SU-DHL-6 (cell line): ENCODE data around the gene MRTFB.

Experiments
- CTCF ChIP-seq: fragments of 200-600 bp; sonication (generic); IDR thresholded peaks from one replicate; pipeline ENCODE4 v1.5.1; 2017; ENCODE audit warnings: antibody characterized with exemption, mild to moderate bottlenecking, low read length, moderate library complexity; ENCODE audit not compliant: insufficient read depth, poor library complexity, severe bottlenecking
- EZH2phosphoT487 ChIP-seq: fragments of 200-600 bp; sonication (generic), shearing (Covaris generic); conservative IDR thresholded peaks from 2 replicates; pipeline ENCODE4 v1.6.1; 2018; ENCODE audit warnings: mild to moderate bottlenecking, antibody characterized with exemption, low read length, moderate library complexity, mixed read lengths

- TF ChIP-seq CTCF (no peak), EZH2phosphoT487 (no peak)
These were observed 116.6 kb downstream of the MRTFB start for GRCh38 chr16:14187517-14188338.
